ENCODE measurements around the gene SIDT1. TPM values are rescaled to one million over a fixed set of nuclear protein-coding genes. Genes with fewer than 3 reads are reported as not detected.

The SIDT1 gene
- total RNA-seq, result not detected in 2 replicates

GRCh38 chr3:113531826-113532697 lies at the start of gene SIDT1:
TSS of gene SIDT1 (plus strand) at chr3:113532555. CDS start at chr3:113533022, 467 bp downstream.

Small RNA genes within 50 kb of the gene (small RNA-seq; reads per million reads assigned to genes)
- not detected for gene MIR4446
- 0.26 reads per million for gene RN7SL767P

Other genes starting within 250 kb of the SIDT1 start
- 2.6 and 7.5 TPM in 2 replicates for gene CFAP44, start 91.1 kb upstream of the SIDT1 start, total RNA-seq
- 11.3 and 15.7 TPM in 2 replicates for gene SPICE1, start 17.4 kb upstream of the SIDT1 start, total RNA-seq
- gene USF3, start 164.1 kb downstream of the SIDT1 start, total RNA-seq, result 6.3 and 12.7 TPM in 2 replicates
- 36.5 and 110 TPM in 2 replicates for gene NAA50, start 213.7 kb downstream of the SIDT1 start, total RNA-seq
- gene ATP6V1A, start 214.5 kb downstream of the SIDT1 start, total RNA-seq, result 27.1 and 70.7 TPM in 2 replicates

All from placental epithelial cell (primary cell).